BLaER1 (cell line): ENCODE data around the gene PKN2.

Experiments used
- H3K27ac ChIP-seq: shearing (Covaris generic); formaldehyde crosslinking; 2 replicates; pipeline ENCODE4 v1.8.1; 2022
- H3K27me3 ChIP-seq: shearing (Covaris generic); formaldehyde crosslinking; 2 replicates; pipeline ENCODE4 v1.8.1; 2022
- H3K36me3 ChIP-seq: shearing (Covaris generic); formaldehyde crosslinking; 2 replicates; pipeline ENCODE4 v1.8.1; 2022
- H3K4me1 ChIP-seq: shearing (Covaris generic); formaldehyde crosslinking; 2 replicates; pipeline ENCODE4 v1.8.1; 2022
- H3K4me2 ChIP-seq: shearing (Covaris generic); formaldehyde crosslinking; 2 replicates; pipeline ENCODE4 v1.8.1; 2022
- H3K4me3 ChIP-seq: shearing (Covaris generic); formaldehyde crosslinking; 2 replicates; pipeline ENCODE4 v1.8.1; 2022
- H3K9ac ChIP-seq: shearing (Covaris generic); formaldehyde crosslinking; 2 replicates; pipeline ENCODE4 v1.8.1; 2022
- H3K9me3 ChIP-seq: shearing (Covaris generic); formaldehyde crosslinking; 2 replicates; pipeline ENCODE4 v1.8.1; 2022
- H4K20me1 ChIP-seq: shearing (Covaris generic); formaldehyde crosslinking; 2 replicates; pipeline ENCODE4 v1.8.1; 2022
- Cebpa-rat ChIP-seq: shearing (Covaris generic); IDR thresholded peaks from 2 replicates; pipeline ENCODE4 v1.8.1; 2022

The PKN2 gene

DNA sequence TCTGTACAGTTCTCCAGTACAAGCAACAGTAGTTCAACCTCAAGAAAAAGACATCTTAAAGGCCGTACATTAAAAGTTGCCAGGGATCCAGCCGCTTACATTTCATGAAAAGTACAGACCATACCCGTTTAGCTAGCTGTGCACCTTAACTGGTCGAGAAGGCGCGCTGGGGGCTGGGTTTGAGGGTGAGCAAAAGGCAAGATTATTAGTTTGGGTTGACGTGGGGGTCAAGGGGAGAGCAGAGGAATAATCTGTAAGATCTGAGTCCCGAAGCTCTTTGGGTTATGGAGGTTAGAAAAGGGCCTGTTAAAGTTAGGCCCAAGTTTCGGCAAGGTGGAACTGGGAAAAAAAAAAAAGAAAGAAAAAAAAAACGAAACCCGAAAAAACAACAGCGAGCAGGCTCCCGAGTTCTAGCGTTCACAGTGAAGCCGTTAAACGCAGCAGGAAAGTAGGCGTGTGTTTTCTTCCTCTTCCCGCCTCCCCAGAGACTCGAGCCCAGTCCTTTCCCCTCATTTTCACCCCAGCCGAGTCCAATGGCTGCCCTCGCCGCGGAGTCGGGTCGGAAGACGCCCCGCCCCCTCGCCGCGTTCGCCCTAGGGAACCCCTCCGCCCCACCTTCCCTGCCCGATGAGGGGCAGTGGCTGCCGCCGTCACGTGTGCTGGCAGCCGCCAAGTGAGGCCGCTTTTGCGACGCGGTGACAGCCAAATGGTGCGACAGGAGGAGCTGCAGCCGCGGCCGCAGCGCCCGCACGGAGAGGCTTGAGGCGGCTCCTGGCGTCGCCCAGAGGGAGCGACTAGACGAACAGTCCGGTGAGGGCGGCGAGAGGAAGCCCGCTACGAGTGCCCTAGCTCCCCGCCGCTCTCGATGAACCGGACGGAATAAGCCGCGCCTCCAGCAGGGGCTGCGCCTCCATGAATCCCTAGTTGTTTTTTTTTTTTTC is at the start of gene PKN2:
Gene PKN2, plus strand, starts transcription at position 733 of the 941 bp plus-strand sequence. CDS start 308 bp downstream, outside the sequence.
- Histone ChIP-seq H3K36me3 (peaks cover 7% of the 10 kb centered on the region; the same call in 1 of the 2 replicates), H3K27me3 (no peaks in the 10 kb centered on the region), H3K9me3 (no peaks in the 10 kb centered on the region), H3K9ac (peak within 1 kb of the TSS; percentile 93), H3K27ac (peak within 1 kb of the TSS; percentile 91), H3K4me2 (peak within 1 kb of the TSS; percentile 82), H3K4me1 (peaks cover 28% of the 10 kb centered on the region), H3K4me3 (peak within 1 kb of the TSS; percentile 91), H4K20me1 (peaks cover 39% of the 10 kb centered on the region)
- TF ChIP-seq Cebpa-rat, result no peak

DNA sequence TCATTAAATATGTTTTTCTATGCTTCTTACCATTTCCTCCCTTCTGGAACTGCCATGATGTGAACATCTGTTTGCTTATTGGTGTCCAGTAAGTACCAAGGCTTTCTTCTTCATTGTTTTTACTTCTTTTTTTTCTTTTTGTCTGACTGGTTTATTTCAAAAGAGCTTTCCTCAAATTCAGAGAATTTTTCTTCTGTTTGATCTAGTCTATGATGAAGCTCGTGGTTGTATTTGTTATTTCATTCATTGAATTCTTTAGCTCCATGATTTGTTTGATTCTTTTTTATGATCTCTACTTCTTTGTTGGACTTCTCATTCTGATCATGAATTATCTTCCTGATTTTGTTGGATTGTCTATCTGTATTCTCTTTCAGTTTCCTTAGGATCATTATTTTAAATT is 49.5 kb upstream of the PKN2 start:
- TF ChIP-seq Cebpa-rat, result no peak
- no peak overlapping the region for H3K27ac ChIP-seq
- H3K36me3 ChIP-seq, result 0 out of 2 replicates have a peak, but pooled peaks cover 5% of the 10 kb centered on the region
- H3K4me2 ChIP-seq, result no peak overlapping the region
- peaks cover 36% of the 10 kb centered on the region for H3K9me3 ChIP-seq
- H4K20me1 ChIP-seq, result no peaks in the 10 kb centered on the region
- no peaks in the 10 kb centered on the region for H3K27me3 ChIP-seq
- H3K9ac ChIP-seq, result no peak overlapping the region
- H3K4me3 ChIP-seq, result no peak overlapping the region
- no peaks in the 10 kb centered on the region for H3K4me1 ChIP-seq

DNA sequence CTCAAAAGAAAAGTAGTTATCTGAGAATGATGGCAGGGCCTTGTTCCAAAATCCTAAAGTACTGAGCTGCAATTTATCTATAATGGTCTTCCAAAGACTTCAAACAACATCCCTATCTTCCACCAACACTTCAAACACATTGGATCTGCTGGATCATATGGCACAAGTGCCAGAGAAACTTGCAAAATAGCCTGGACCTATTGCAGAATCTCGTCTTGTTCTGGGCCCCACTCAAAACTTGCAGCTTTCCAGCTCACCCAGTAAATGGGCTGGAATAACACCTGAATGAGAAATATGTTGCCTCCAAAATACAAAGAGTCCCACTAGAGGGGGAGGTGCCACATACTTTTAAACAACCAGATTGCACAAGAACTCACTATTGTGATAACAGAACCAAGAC is 44.0 kb upstream of the PKN2 start:
- no peaks in the 10 kb centered on the region for H3K4me1 ChIP-seq

GRCh38 chr1:88645886-88646285 is 38.2 kb upstream of the PKN2 start:
- Histone ChIP-seq H3K4me2 (no peak overlapping the region), H3K27me3 (no peaks in the 10 kb centered on the region), H3K9ac (no peak overlapping the region), H4K20me1 (no peaks in the 10 kb centered on the region), H3K27ac (no peak overlapping the region), H3K4me3 (no peak overlapping the region), H3K9me3 (no peaks in the 10 kb centered on the region), H3K4me1 (no peaks in the 10 kb centered on the region), H3K36me3 (no peaks in the 10 kb centered on the region)
- no peak for TF ChIP-seq Cebpa-rat

More for the DNA sequence above, 44.0 kb upstream of the PKN2 start:
- 0 out of 2 replicates have a peak, but pooled peaks cover 4% of the 10 kb centered on the region for H3K36me3 ChIP-seq
- no peak overlapping the region for H3K4me3 ChIP-seq
- no peak overlapping the region for H3K9ac ChIP-seq
- no peak overlapping the region for H3K27ac ChIP-seq
- no peak overlapping the region for H3K4me2 ChIP-seq
- TF ChIP-seq Cebpa-rat, result no peak
- no peaks in the 10 kb centered on the region for H4K20me1 ChIP-seq
- no peaks in the 10 kb centered on the region for H3K27me3 ChIP-seq
- H3K9me3 ChIP-seq, result peaks cover 19% of the 10 kb centered on the region

DNA sequence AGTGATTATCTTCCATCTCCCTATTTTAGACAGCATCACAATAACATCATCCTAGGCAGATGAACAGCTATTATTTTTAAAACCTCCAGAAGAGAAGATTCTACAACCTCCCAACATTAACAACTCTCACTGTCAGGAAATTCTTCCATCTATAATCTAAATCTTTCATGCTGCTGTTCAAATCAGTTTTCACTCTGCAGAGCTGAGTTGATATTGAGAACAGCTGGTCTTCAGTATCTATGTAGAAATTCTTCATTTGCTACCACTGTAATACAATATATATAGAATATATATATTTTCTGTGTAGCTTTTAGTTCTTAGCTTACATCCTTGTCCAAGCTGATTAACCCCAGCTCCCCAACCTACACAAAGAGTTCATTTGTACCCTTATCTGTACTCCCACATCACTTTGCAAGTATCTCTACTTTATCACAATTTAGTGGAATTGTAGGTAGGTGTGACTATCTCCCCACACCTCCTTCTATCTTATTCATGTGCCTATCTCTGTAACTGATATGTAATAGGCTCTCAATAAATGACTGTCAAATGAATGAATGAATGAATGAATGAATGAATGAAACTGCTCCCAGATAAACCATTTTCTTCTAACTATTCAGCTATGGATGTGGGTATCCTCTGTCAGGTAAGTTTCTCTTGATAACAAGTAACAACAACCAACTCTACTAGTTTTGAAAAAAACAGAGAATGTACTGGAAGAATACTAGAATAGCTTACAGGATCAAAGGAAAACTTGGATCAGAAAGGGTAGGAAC is 37.4 kb upstream of the PKN2 start:
- no peaks in the 10 kb centered on the region for H3K36me3 ChIP-seq
- H3K4me3 ChIP-seq, result no peak overlapping the region
- no peak overlapping the region for H3K9ac ChIP-seq
- H3K9me3 ChIP-seq, result no peaks in the 10 kb centered on the region
- no peak for TF ChIP-seq Cebpa-rat
- H3K4me1 ChIP-seq, result no peaks in the 10 kb centered on the region
- no peaks in the 10 kb centered on the region for H3K27me3 ChIP-seq
- no peak overlapping the region for H3K4me2 ChIP-seq
- H4K20me1 ChIP-seq, result no peaks in the 10 kb centered on the region
- no peak overlapping the region for H3K27ac ChIP-seq

DNA sequence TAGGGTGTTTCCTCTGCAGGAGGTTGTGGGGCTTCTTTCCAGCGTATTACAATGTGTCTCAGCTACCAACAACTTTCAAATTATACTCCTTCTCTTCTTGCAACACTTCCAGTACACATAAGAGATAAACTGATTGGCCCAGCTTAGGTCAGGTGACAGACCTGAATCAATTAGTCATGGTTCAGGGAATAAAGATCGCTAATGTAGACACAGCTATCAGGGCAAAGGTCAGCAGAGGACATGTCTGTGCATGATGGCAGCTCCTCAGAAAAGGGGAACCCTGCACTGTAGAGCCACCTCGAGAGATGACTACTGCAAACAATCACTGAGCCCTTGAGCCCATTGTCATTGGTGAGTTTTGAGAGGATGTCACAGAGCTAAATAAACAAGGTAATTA is 36.8 kb upstream of the PKN2 start:
- no peak overlapping the region for H3K9ac ChIP-seq
- H3K4me2 ChIP-seq, result no peak overlapping the region
- no peak overlapping the region for H3K4me3 ChIP-seq
- no peaks in the 10 kb centered on the region for H3K9me3 ChIP-seq
- H3K27ac ChIP-seq, result no peak overlapping the region
- H3K27me3 ChIP-seq, result no peaks in the 10 kb centered on the region
- H4K20me1 ChIP-seq, result no peaks in the 10 kb centered on the region
- TF ChIP-seq Cebpa-rat, result no peak
- H3K4me1 ChIP-seq, result no peaks in the 10 kb centered on the region
- no peaks in the 10 kb centered on the region for H3K36me3 ChIP-seq

- Histone ChIP-seq H3K4me2 (no peak overlapping the region), H4K20me1 (no peaks in the 10 kb centered on the region), H3K27me3 (no peaks in the 10 kb centered on the region), H3K36me3 (no peaks in the 10 kb centered on the region), H3K9ac (no peak overlapping the region), H3K4me1 (no peaks in the 10 kb centered on the region), H3K4me3 (no peak overlapping the region), H3K27ac (no peak overlapping the region), H3K9me3 (no peaks in the 10 kb centered on the region)
- no peak for TF ChIP-seq Cebpa-rat
These were observed 36.2 kb upstream of the PKN2 start for GRCh38 chr1:88647749-88648415.

DNA sequence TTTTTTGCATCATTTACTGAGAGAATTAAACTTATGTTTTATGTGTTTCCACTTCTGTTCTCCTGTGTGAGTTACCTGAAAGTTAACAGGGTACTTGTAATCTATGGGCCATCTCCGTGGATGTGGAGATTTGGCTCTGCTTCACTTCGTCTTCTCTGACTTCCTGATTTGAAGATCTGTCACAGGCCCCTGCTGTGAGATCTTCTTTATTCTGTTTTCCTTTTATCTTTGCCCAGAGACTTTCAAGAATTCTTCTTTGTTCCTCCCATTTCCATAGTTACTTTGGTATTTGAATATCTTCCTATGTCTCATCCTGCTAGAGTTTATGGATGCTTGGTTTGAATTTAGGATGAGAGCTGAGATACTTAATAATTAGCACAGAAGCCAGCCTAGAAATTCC is 35.4 kb upstream of the PKN2 start:
- H3K4me1 ChIP-seq, result no peaks in the 10 kb centered on the region
- H3K9ac ChIP-seq, result no peak overlapping the region
- TF ChIP-seq Cebpa-rat, result no peak
- H3K4me3 ChIP-seq, result no peak overlapping the region
- no peaks in the 10 kb centered on the region for H4K20me1 ChIP-seq
- H3K27me3 ChIP-seq, result no peaks in the 10 kb centered on the region
- no peaks in the 10 kb centered on the region for H3K9me3 ChIP-seq
- H3K27ac ChIP-seq, result no peak overlapping the region
- H3K36me3 ChIP-seq, result no peaks in the 10 kb centered on the region
- H3K4me2 ChIP-seq, result no peak overlapping the region

- no peak for TF ChIP-seq Cebpa-rat
- no peak overlapping the region for H3K4me3 ChIP-seq
- no peak overlapping the region for H3K9ac ChIP-seq
- H3K4me2 ChIP-seq, result no peak overlapping the region
- no peaks in the 10 kb centered on the region for H4K20me1 ChIP-seq
- H3K27me3 ChIP-seq, result no peaks in the 10 kb centered on the region
- H3K36me3 ChIP-seq, result no peaks in the 10 kb centered on the region
- no peaks in the 10 kb centered on the region for H3K4me1 ChIP-seq
- no peak overlapping the region for H3K27ac ChIP-seq
- no peaks in the 10 kb centered on the region for H3K9me3 ChIP-seq
These were observed 34.1 kb upstream of the PKN2 start for GRCh38 chr1:88649932-88650331.
